ENCODE data around the gene PPDPF. TPM values are rescaled to one million over a fixed set of nuclear protein-coding genes. Genes with fewer than 3 reads are reported as not detected.
"Not testable (repeated sequence)": the region's sequence is repeated elsewhere in the genome, so short reads cannot be mapped to it uniquely, and the experiment has no call there.

The PPDPF gene
- polyA plus RNA-seq, 2 donors = 615 to 1,105 TPM

DNA sequence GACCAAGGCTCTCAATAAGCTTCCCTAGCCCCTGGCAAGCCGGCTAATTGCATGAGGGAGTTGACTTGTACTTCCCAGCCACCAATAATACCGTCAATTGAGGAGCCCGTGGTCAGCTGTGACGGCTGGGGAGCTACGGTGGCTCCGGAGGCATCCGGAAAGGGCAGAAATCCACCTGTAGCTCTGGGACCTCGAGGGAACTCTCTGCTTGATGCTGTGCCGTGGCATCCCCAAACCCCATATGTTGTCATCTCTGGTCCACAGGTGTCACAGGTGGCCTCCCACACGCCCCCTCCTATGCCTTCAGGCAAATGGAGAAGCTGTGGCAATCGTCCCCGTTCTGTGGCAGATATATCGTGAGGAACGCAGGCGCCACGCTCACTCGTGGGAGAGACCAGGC lies 42.6 kb upstream of the PPDPF start:
- WGBS, 2 donors = 66 to 70% methylated on average over 17 of the region's 17 CpGs

DNA sequence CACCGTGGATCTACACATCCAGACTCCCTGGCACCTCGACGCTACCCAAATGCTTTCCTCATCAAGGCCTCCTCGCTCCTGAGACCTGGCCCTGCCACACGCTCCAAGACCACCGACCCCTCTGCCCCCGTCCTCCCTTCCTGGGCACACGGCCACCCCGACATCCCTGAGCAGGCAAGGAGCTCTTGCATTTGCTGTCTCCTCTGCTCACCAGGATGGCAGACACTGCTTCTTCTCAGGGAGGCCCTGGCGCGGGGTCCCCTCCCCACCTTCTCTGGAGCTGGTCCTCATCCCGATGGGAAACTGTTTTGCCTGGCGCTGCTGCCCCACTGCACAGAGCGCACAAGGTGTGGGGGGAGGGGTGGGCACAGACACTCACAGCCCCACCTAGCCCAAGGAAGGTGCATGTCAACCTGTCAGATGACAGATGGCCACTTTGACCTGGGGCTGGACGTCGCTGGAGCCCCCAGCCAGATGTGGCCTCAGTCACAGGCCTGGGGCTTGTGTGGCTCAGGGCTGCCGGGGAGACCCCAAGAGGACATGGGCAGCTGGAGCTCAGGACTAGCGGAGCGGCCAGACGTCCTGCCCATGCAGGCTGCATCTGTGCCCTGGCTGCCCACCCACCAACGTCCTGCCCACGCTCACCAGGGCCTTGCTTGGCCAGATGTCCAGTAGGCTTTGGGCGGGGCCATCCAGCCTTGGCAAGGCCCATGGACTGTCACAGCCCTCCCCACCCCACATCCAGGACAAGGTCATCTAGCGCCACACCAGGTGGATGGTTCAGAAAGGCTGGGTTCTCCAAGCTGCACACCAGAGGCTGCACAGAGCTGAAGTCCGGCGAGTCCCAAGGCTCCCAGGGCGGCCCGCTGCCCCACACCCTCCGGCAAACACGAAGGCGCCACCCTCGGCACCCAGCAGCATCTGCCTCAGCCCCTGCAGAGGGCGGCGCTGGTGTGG lies 41.9 kb upstream of the PPDPF start:
- peaks cover 0 to 1% of the 10 kb centered on the region in 2 donors for H3K4me1 ChIP-seq (ENCODE audit: control insufficient read depth in 2 of 2, insufficient read depth in 2 of 2, low read length in 1 of 2)
- 81 to 82% methylated on average over 34 of the region's 34 CpGs for WGBS, 2 donors
- H3K4me3 ChIP-seq (ENCODE audit: low read depth in 1 of 2, low read length in 2 of 2) = no peak overlapping the region
- H3K9me3 ChIP-seq (ENCODE audit: control insufficient read depth in 2 of 2, insufficient read depth in 1 of 2, low read depth in 1 of 2, low read length in 1 of 2) = no peaks in the 10 kb centered on the region
- H3K27me3 ChIP-seq (ENCODE audit: control insufficient read depth in 1 of 2, insufficient read depth in 2 of 2, low read length in 2 of 2) = peaks cover 0 to 14% of the 10 kb centered on the region in 2 donors
- H3K36me3 ChIP-seq (ENCODE audit: control insufficient read depth in 2 of 2, insufficient read depth in 2 of 2, low read length in 1 of 2) = no peaks in the 10 kb centered on the region
- no peak overlapping the region for H3K27ac ChIP-seq (ENCODE audit: low read depth in 2 of 2, low read length in 1 of 2)

More for the DNA sequence above, 42.6 kb upstream of the PPDPF start:
- Histone ChIP-seq H3K9me3 (ENCODE audit: control insufficient read depth in 2 of 2, insufficient read depth in 1 of 2, low read depth in 1 of 2, low read length in 1 of 2) (no peaks in the 10 kb centered on the region), H3K27ac (ENCODE audit: low read depth in 2 of 2, low read length in 1 of 2) (no peak overlapping the region), H3K36me3 (ENCODE audit: control insufficient read depth in 2 of 2, insufficient read depth in 2 of 2, low read length in 1 of 2) (no peaks in the 10 kb centered on the region), H3K27me3 (ENCODE audit: control insufficient read depth in 1 of 2, insufficient read depth in 2 of 2, low read length in 2 of 2) (peaks cover 0 to 17% of the 10 kb centered on the region in 2 donors), H3K4me3 (ENCODE audit: low read depth in 1 of 2, low read length in 2 of 2) (no peak overlapping the region), H3K4me1 (ENCODE audit: control insufficient read depth in 2 of 2, insufficient read depth in 2 of 2, low read length in 1 of 2) (peaks cover 0 to 4% of the 10 kb centered on the region in 2 donors)

DNA sequence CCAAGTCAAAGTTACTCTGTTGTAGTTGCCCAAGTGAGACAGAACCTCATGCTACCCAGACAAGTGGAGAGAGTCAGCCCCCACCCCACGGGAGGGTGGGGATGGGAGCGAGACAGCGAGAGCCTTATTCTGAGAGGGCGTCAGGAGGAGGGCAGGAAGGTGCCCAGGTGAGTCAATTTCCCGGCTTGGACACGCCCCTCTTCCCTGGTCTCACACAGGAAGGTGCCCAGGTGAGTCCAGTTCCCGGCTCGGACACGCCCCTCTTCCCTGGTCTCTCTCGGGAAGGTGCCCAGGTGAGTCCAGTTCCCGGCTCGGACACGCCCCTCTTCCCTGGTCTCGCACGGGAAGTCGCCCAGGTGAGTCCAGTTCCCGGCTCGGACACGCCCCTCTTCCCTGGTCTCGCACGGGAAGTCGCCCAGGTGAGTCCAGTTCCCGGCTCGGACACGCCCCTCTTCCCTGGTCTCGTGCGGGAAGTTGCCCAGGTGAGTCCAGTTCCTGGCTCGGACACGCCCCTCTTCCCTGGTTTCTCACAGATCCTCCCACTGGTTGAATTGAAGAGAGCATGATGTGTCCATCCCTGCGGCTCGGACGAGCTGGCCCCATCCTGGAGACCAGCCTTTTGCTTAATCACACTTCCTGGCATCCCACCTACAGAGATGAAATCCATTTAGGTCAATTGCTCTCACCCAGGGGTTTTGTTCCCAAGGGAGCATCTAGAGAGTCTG lies 40.7 kb upstream of the PPDPF start:
- H3K27me3 ChIP-seq (ENCODE audit: control insufficient read depth in 1 of 2, insufficient read depth in 2 of 2, low read length in 2 of 2) = peaks cover 0 to 10% of the 10 kb centered on the region in 2 donors
- H3K27ac ChIP-seq (ENCODE audit: low read depth in 2 of 2, low read length in 1 of 2); H3K4me1 ChIP-seq (ENCODE audit: control insufficient read depth in 2 of 2, insufficient read depth in 2 of 2, low read length in 1 of 2); H3K4me3 ChIP-seq (ENCODE audit: low read depth in 1 of 2, low read length in 2 of 2); H3K36me3 ChIP-seq (ENCODE audit: control insufficient read depth in 2 of 2, insufficient read depth in 2 of 2, low read length in 1 of 2); H3K9me3 ChIP-seq (ENCODE audit: control insufficient read depth in 2 of 2, insufficient read depth in 1 of 2, low read depth in 1 of 2, low read length in 1 of 2): not testable (repeated sequence)
- 46% methylated on average over 32 of the region's 32 CpGs for WGBS, 2 donors

DNA sequence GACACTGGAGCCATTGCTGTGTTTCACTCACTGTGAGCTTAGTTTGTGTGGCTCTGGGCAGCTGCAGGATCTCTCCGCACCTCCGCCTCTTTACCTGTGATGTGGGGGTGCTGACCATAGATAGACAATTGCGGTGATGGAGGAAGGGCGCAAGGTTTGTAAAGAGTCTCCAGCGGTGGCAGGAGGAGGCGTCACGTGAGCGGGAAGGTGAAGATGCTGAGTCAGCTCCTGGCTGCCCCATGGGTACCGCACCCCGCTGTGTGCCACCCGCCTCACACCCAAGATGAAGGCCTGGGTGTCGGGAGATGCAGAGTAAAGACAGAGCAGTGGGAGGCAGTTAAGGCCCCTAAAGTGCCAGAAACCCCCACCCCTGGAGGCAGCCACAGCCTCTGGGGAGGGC lies 39.1 kb upstream of the PPDPF start:
- WGBS, 2 donors = 45 to 47% methylated on average over 12 of the region's 12 CpGs
- H3K27me3 ChIP-seq (ENCODE audit: control insufficient read depth in 1 of 2, insufficient read depth in 2 of 2, low read length in 2 of 2) = peaks cover 0 to 13% of the 10 kb centered on the region in 2 donors
- no peaks in the 10 kb centered on the region for H3K4me1 ChIP-seq (ENCODE audit: control insufficient read depth in 2 of 2, insufficient read depth in 2 of 2, low read length in 1 of 2)

DNA sequence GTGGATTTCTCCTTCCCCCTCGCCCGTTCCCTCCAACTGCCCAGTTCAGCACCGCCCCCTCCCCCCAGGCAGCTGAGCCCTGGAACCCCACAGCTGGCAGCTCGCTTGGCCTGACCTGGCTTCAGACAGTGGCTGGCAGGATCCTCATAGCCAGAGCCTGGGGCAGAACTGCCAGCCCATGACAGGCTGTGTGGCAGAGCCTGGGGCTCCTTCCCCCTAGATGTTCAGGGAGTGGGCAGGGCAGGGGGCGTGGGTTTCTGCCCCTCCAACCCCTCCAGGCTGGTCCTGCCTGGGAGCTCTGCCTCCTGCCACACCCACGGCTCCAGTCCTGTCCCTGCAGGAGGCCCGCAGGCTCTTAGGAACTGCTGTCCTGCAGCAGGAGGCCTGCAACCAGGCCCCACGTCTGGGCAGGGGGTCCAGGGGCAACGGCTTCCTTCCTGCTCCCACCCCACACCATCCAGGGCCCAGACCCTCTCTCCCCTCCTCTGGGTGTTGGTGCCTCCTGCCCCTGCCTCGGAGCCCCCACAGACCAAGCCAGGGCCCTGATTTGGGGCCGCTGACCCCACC lies 38.5 kb upstream of the PPDPF start:
- Histone ChIP-seq H3K36me3 (ENCODE audit: control insufficient read depth in 2 of 2, insufficient read depth in 2 of 2, low read length in 1 of 2) (no peaks in the 10 kb centered on the region), H3K4me1 (ENCODE audit: control insufficient read depth in 2 of 2, insufficient read depth in 2 of 2, low read length in 1 of 2) (no peaks in the 10 kb centered on the region), H3K27me3 (ENCODE audit: control insufficient read depth in 1 of 2, insufficient read depth in 2 of 2, low read length in 2 of 2) (peaks cover 0 to 13% of the 10 kb centered on the region in 2 donors), H3K27ac (ENCODE audit: low read depth in 2 of 2, low read length in 1 of 2) (no peak overlapping the region), H3K9me3 (ENCODE audit: control insufficient read depth in 2 of 2, insufficient read depth in 1 of 2, low read depth in 1 of 2, low read length in 1 of 2) (peaks cover 0 to 6% of the 10 kb centered on the region in 2 donors), H3K4me3 (ENCODE audit: low read depth in 1 of 2, low read length in 2 of 2) (no peak overlapping the region)
- 33 to 43% methylated on average over 11 of the region's 11 CpGs for WGBS, 2 donors

More for the DNA sequence above, 39.1 kb upstream of the PPDPF start:
- peaks cover 0 to 4% of the 10 kb centered on the region in 2 donors for H3K9me3 ChIP-seq (ENCODE audit: control insufficient read depth in 2 of 2, insufficient read depth in 1 of 2, low read depth in 1 of 2, low read length in 1 of 2)
- H3K27ac ChIP-seq (ENCODE audit: low read depth in 2 of 2, low read length in 1 of 2) = no peak overlapping the region
- H3K36me3 ChIP-seq (ENCODE audit: control insufficient read depth in 2 of 2, insufficient read depth in 2 of 2, low read length in 1 of 2) = no peaks in the 10 kb centered on the region
- no peak overlapping the region for H3K4me3 ChIP-seq (ENCODE audit: low read depth in 1 of 2, low read length in 2 of 2)

DNA sequence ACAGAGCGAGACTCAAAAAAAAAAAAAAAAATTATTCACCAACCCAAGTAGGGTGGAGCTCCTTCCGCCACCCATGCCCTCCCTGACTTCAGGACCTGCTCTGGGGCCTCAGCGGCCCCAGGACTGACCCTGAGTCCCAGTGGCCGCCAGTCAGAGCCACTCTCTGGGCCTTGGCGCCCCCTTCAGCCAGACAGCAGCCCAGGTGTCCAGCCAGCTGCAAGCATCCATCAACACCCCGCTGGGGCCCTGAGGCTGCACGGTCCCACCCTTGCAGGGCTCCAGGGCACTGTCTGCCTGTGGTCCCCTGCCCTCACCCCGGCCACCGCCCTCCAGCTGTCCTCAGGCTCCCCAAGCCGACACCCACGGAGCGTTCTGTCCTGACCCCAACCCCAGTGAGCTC lies 36.7 kb upstream of the PPDPF start:
- no peak overlapping the region for H3K4me3 ChIP-seq (ENCODE audit: low read depth in 1 of 2, low read length in 2 of 2)

DNA sequence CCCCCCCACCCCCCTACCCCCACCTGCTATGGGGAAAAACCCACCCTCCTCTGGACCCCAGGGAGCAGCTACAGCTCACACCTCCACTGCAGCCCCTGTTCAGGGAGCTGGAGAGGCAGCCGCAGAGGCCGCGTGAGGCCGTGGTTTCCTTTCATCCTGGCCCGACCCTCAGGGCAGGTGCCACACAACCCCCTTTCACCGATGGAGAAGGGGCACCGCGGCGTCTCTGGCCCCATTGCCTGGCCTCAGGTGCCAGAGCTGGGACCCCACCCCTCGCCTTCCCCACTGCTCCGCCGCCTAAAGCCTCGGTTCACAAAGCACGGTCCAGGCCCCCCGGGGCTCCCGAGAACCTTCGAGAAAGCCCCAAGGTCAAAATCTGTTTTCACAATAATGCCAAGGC lies 36.3 kb upstream of the PPDPF start:
- Histone ChIP-seq H3K4me1 (ENCODE audit: control insufficient read depth in 2 of 2, insufficient read depth in 2 of 2, low read length in 1 of 2) (no peaks in the 10 kb centered on the region), H3K27me3 (ENCODE audit: control insufficient read depth in 1 of 2, insufficient read depth in 2 of 2, low read length in 2 of 2) (peaks cover 1 to 10% of the 10 kb centered on the region in 2 donors), H3K27ac (ENCODE audit: low read depth in 2 of 2, low read length in 1 of 2) (no peak overlapping the region), H3K36me3 (ENCODE audit: control insufficient read depth in 2 of 2, insufficient read depth in 2 of 2, low read length in 1 of 2) (no peaks in the 10 kb centered on the region), H3K9me3 (ENCODE audit: control insufficient read depth in 2 of 2, insufficient read depth in 1 of 2, low read depth in 1 of 2, low read length in 1 of 2) (peaks cover 0 to 6% of the 10 kb centered on the region in 2 donors), H3K4me3 (ENCODE audit: low read depth in 1 of 2, low read length in 2 of 2) (no peak overlapping the region)
- 46 to 50% methylated on average over 17 of the region's 17 CpGs for WGBS, 2 donors

More for the DNA sequence above, 36.7 kb upstream of the PPDPF start:
- no peaks in the 10 kb centered on the region for H3K4me1 ChIP-seq (ENCODE audit: control insufficient read depth in 2 of 2, insufficient read depth in 2 of 2, low read length in 1 of 2)
- no peak overlapping the region for H3K27ac ChIP-seq (ENCODE audit: low read depth in 2 of 2, low read length in 1 of 2)
- peaks cover 0 to 13% of the 10 kb centered on the region in 2 donors for H3K27me3 ChIP-seq (ENCODE audit: control insufficient read depth in 1 of 2, insufficient read depth in 2 of 2, low read length in 2 of 2)
- no peaks in the 10 kb centered on the region for H3K36me3 ChIP-seq (ENCODE audit: control insufficient read depth in 2 of 2, insufficient read depth in 2 of 2, low read length in 1 of 2)
- H3K9me3 ChIP-seq (ENCODE audit: control insufficient read depth in 2 of 2, insufficient read depth in 1 of 2, low read depth in 1 of 2, low read length in 1 of 2) = peaks cover 0 to 6% of the 10 kb centered on the region in 2 donors
- WGBS, 2 donors = 64 to 67% methylated on average over 12 of the region's 12 CpGs

DNA sequence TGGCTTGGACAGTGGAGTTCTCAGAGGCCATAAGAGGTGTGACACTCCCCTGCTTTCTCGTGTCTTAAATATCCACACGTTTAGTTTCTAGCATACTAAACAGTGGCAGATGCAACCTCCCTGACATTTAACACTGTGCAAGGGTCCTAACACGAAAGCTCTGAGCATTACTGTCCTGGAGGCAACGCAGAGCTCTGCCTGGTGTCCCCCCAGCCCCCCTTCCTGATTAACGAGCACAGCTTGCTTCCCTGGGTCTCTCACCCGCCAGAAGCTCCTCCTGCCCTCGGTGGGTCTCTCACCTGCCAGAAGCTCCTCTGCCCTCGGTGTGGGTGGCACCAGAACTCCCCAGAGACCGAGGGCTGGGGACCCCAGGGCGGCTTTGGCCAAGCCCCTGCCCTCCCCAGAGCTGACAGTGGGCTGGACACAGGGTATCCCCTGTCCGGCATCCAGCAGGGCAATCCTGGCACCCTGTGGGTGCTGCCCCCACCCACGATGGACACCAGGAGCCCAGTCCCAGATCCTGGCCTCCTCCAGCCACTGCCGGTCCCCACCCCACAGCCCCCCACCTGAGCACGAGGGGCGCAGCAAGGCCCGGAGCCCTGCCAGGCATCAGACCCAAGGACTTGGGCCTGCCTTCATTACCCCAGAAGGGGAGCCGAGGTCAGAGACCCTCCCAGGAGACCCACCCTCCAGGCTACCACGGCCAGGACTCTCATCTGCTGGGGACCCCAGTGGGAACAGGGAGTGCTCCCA lies 35.7 kb upstream of the PPDPF start:
- Histone ChIP-seq H3K27me3 (ENCODE audit: control insufficient read depth in 1 of 2, insufficient read depth in 2 of 2, low read length in 2 of 2) (peaks cover 2 to 10% of the 10 kb centered on the region in 2 donors), H3K36me3 (ENCODE audit: control insufficient read depth in 2 of 2, insufficient read depth in 2 of 2, low read length in 1 of 2) (no peaks in the 10 kb centered on the region), H3K4me3 (ENCODE audit: low read depth in 1 of 2, low read length in 2 of 2) (no peak overlapping the region), H3K27ac (ENCODE audit: low read depth in 2 of 2, low read length in 1 of 2) (no peak overlapping the region), H3K4me1 (ENCODE audit: control insufficient read depth in 2 of 2, insufficient read depth in 2 of 2, low read length in 1 of 2) (no peaks in the 10 kb centered on the region), H3K9me3 (ENCODE audit: control insufficient read depth in 2 of 2, insufficient read depth in 1 of 2, low read depth in 1 of 2, low read length in 1 of 2) (peaks cover 0 to 6% of the 10 kb centered on the region in 2 donors)
- WGBS, 2 donors = 55 to 60% methylated on average over 18 of the region's 18 CpGs

Data from esophagus (tissue), 2 donors.